HL-60 (cell line): ENCODE results near the gene ZDHHC4.

Experiments used
- DNase-seq, 2 experiments: peaks; one replicate each; pipeline ENCODE4 v3.0.0-alpha.2; 2010 to 2020; ENCODE audit warnings: low read depth in 1 of 2, low spot score in 1 of 2
- H3K27ac ChIP-seq: fragments of 250-450 bp; sonication (Bioruptor Pico); replicated peaks from 2 replicates; pipeline ENCODE4 v1.5.1; 2020; ENCODE audit warnings: mild to moderate bottlenecking, moderate library complexity
- H3K27me3 ChIP-seq: fragments of 250-450 bp; sonication (Bioruptor Pico); 2 replicates; pipeline ENCODE4 v1.5.1; 2021; ENCODE audit warnings: mild to moderate bottlenecking, moderate library complexity; ENCODE audit not compliant: insufficient read depth, poor library complexity, severe bottlenecking
- H3K4me3 ChIP-seq: replicated peaks from 2 replicates; pipeline ENCODE4 v1.5.1; 2011; ENCODE audit warnings: mild to moderate bottlenecking, control low read depth, low read length; ENCODE audit not compliant: insufficient read depth
- GABPA ChIP-seq: IDR thresholded peaks from 2 replicates; pipeline ENCODE4 v1.6.1; 2012; ENCODE audit warnings: low read depth
- POLR2AphosphoS5 ChIP-seq: IDR thresholded peaks from 2 replicates; pipeline ENCODE4 v1.6.1; 2012; ENCODE audit warnings: low read depth
- REST ChIP-seq: IDR thresholded peaks from 2 replicates; pipeline ENCODE4 v1.6.1; 2012; ENCODE audit warnings: low read depth; ENCODE audit not compliant: insufficient replicate concordance
- SPI1 ChIP-seq: IDR thresholded peaks from 2 replicates; pipeline ENCODE4 v1.6.1; 2012; ENCODE audit warnings: low read depth, mild to moderate bottlenecking, borderline replicate concordance
- TF ChIP-seq, protein P1 (sequence below): IDR thresholded peaks from one replicate; pipeline ENCODE4 v1.5.1; 2011; ENCODE audit warnings: low read length, control low read depth, inconsistent platforms; ENCODE audit not compliant: insufficient read depth

Gene ZDHHC4

DNA sequence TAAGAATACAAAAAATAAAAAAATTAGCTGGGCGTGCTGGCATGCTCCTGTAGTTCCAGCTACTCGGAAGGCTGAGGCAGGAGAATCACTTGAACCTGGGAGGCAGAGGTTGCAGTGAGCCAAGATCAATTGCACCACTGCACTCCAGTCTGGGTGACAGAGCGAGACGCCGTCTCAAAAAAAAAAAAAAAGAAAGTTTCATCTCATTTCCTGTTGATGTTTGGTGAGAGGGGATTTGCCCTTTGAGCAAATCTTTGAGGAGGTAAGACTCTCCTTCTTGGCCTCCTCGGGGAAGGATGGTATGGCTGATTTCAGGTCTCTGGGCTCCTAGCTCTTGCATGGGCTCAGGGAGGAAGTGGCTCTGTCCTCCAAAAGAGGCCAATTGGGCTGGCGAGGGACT is 22.4 kb upstream of the ZDHHC4 start:
- no peak for DNase-seq
- Histone ChIP-seq H3K27me3 (no peaks in the 10 kb centered on the region), H3K4me3 (no peak overlapping the region), H3K27ac (no peak overlapping the region)
- TF ChIP-seq, protein P1, sequence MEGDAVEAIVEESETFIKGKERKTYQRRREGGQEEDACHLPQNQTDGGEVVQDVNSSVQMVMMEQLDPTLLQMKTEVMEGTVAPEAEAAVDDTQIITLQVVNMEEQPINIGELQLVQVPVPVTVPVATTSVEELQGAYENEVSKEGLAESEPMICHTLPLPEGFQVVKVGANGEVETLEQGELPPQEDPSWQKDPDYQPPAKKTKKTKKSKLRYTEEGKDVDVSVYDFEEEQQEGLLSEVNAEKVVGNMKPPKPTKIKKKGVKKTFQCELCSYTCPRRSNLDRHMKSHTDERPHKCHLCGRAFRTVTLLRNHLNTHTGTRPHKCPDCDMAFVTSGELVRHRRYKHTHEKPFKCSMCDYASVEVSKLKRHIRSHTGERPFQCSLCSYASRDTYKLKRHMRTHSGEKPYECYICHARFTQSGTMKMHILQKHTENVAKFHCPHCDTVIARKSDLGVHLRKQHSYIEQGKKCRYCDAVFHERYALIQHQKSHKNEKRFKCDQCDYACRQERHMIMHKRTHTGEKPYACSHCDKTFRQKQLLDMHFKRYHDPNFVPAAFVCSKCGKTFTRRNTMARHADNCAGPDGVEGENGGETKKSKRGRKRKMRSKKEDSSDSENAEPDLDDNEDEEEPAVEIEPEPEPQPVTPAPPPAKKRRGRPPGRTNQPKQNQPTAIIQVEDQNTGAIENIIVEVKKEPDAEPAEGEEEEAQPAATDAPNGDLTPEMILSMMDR = no peak
- no peak for TF ChIP-seq GABPA
- TF ChIP-seq SPI1 = no peak
- no peak for TF ChIP-seq POLR2AphosphoS5
- no peak for TF ChIP-seq REST

- Histone ChIP-seq H3K27me3 (no peaks in the 10 kb centered on the region), H3K27ac (no peak overlapping the region), H3K4me3 (no peak overlapping the region)
- no peak for DNase-seq
- TF ChIP-seq GABPA (no peak), POLR2AphosphoS5 (no peak), SPI1 (no peak), REST (no peak)
- TF ChIP-seq, protein P1 = no peak
These were observed 21.1 kb upstream of the ZDHHC4 start for GRCh38 chr7:6556196-6556595.

DNA sequence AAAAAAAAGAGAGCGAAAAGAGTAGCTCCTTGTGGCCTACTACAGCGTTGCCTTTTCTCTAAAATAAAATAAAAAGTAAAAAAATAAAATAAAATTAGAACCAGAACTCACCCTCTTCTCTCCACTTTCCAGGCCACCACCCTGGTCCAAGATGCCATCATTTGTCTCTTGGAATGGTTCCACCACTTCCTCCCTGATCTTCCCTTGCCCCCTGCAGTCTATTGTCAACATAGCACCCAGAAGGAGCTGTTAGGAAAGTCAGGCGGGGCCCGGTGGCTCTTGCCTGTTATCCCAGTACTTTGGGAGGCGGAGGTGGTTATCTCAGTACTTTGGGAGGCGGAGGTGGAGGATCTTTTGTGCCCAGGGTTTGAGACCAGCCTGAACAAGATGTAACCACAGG is 18.4 kb upstream of the ZDHHC4 start:
- Histone ChIP-seq H3K4me3 (no peak overlapping the region), H3K27me3 (no peaks in the 10 kb centered on the region), H3K27ac (no peak overlapping the region)
- TF ChIP-seq REST (no peak), GABPA (no peak), POLR2AphosphoS5 (no peak), SPI1 (peak; percentile 80)
- TF ChIP-seq, protein P1 = peak; percentile 18
- DNase-seq = peak; percentile 59 to 69
